Jurkat, Clone E6-1 (cell line): ENCODE data around the gene SLC6A5. TPM values are rescaled to one million over a fixed set of nuclear protein-coding genes. Genes with fewer than 3 reads are reported as not detected.
A peak's percentile ranks its signal among the peaks of the same experiment; 100 is the strongest.
"Not testable (repeated sequence)": the region's sequence is repeated elsewhere in the genome, so short reads cannot be mapped to it uniquely, and the experiment has no call there.

Source experiments
- DNase-seq: peaks from one replicate; pipeline ENCODE4 v3.0.0-alpha.2; 2011; ENCODE audit warnings: low read depth, low spot score
- H3K4me3 ChIP-seq: 2 replicates; pipeline ENCODE4 v1.5.1; 2011; ENCODE audit warnings: mild to moderate bottlenecking, low read length, control low read depth, moderate library complexity
- polyA plus RNA-seq: library from polyadenylated mRNA; unstranded; fragments of >200 nt; gene quantifications from one replicate; pipeline ENCODE4 v1.2.1, GENCODE V29; 2012; ENCODE audit warnings: missing spikeins; ENCODE audit not compliant: insufficient read length, insufficient read depth

SLC6A5 gene
- polyA plus RNA-seq: not detected

DNA sequence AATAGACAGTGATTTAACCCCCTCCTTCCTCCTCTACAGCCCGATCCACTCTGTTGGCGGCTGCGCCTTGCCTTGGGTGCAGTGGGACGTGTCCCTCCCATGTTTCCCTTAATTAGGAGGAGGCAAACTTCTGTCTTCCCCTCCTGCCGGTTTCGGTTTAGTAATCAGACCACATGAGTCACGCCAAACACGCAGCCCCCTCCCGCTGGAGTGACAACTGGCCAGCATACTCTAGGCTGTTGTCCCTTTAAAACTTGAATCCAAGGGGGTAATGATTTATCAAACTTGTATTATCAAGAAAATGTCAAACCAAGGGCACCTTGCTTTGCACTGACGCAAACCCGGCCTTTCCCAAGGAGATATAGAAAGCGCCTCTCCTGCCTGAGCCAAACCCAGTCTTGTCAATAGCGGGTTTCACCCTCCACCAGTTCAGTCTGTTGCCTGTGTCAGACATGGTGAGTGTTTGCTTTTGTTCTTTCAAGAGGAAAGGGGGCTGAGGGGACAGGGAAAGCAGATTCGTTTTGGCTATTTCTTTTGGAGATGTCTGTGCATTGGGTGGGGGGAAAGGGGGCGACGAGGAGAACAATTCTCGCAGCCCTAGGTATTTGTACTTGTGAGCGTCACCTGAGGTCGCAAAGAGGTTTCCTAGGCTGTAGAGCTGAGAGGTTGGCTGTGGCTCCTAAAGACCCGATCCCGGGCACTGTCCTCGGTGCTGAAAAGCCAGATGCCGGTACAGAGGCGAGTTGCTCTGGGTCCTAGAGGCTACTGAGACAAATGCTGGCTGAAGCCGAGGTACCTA is at the start of gene SLC6A5:
Gene SLC6A5, plus strand, starts transcription at position 388 of the 799 bp plus-strand sequence. Its CDS starts 65 bp downstream, at position 453.
- no peak within 1 kb of the TSS for H3K4me3 ChIP-seq
- DNase-seq: peak; percentile 19

DNA sequence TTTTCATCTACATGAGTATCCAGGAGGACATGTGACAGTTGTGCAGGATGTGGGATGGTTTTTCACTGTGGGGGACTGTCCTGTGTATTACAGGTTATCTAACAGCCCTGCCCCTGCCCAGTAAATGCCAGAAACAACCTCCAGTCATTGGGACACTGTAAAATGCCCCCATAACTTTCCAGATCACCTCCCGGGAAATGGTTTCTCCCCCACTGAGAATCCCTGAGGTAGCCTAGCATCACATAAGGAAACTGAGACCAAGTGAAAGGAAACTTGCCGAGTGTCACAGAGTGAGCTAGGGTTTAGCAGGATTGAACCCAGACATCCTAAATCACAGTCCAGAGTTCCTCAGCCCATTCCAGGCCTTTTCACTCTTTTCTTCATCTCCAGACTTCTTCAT is 48.3 kb upstream of the SLC6A5 start:
- DNase-seq: no peak
- no peak overlapping the region for H3K4me3 ChIP-seq

DNA sequence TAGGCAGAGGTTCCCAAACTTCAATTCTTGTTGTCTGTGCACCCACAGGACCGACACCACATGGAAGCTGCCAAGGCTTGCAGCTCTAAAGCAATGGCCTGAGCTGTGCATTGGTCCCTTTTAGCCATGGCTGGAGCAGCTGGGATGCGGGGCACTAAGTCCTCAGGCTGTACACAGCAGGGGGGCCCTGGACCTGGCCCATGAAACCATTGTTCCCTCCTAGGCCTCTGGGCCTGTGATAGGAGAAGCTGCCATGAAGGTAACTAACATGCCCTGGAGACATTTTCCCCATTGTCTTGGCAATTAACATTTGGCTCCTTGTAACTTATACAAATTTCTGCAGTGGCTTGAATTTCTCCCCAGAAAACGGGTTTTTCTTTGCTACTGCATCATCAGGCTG is 43.6 kb upstream of the SLC6A5 start:
- no peak overlapping the region for H3K4me3 ChIP-seq
- DNase-seq: no peak

DNA sequence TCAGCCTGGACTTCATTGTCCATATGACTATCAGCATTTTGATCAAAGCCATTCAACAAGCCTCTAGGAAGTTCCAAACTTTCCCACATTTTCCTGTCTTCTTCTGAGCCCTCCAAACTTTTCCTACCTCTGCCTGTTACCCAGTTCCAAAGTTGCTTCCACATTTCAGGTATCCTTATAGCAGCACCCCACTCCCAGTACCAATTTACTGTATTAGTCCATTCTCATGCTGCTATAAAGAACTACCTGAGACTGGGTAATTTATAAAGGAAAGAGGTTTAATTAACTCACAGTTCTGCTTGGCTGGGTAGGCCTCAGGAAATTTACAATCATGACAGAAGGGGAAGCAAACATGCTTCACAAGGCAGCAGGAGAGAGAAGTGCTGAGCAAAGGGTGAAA is 43.0 kb upstream of the SLC6A5 start:
- DNase-seq, H3K4me3 ChIP-seq: not testable (repeated sequence)

DNA sequence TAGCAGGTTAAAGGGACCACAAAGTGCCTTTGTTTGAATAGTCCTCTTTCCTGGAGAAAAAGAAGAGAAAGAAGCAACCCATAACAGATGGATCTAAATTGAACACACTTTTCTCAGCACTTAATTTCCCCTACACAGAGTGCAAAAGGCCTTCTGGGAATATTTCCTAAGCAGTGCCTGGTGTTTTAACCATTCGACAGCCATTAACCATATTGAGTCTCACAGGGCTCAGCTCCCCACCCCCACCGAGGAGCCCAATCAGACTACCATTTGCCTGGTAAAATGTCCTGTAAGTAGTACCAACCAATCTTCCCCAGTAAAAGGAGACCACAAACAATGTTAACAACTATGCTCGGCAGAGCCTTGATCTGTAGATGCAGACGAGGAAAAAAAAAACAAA is 40.7 kb upstream of the SLC6A5 start:
- no peak for DNase-seq
- H3K4me3 ChIP-seq: no peak overlapping the region

DNA sequence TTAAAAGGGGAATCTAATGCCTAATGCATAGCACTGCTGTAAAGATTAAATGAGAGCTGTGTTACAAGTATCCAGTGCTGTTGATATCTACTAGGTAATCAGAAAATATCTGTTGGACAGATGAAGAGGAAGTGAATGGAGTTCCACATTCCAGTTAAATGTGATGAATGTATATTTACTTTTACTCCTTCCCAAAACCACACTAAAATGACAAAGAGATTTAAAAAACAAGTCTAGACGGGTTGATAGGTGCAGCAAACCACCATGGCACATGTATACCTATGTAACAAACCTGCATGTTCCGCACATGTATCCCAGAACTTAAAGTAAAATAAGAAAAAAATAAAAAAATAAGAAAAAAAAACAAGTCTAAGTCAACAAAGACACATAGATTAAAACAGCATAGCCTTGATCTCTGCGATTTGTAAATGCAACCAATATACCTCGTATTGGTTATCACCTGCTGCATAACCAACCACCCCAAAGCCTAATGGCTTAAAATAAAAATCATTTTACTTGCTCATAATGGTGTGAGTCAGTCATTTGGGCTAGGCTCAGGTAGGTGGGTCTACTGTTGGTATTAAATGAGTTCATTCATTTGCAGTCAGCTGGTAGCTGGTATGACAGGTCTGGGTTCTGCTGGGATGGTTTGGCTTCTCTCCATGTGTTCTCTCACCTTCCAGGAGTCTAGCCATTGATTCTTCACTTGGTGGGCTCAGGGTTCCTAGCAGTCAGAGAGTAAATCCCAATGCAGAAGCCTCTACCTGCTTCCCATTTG is 39.7 kb upstream of the SLC6A5 start:
- H3K4me3 ChIP-seq: no peak overlapping the region
- no peak for DNase-seq

DNA sequence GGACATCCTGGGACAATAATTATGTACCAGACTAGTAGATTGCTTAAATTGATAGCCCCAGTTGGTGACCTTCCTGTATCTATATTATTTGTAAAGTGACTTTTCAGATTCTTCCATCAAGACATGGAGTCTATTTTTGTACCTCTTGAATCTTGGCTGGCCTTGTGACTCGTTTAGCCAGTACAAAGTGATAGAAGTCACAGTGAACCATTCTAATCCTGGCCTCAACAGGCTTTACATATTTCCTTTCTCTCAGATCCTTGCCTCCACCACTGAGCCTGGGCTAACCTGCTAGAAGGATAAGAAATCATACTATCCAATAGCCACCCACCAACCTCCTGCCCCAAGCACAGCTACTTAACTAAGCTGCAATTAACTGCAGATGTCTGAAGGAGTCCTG is 37.5 kb upstream of the SLC6A5 start:
- no peak for DNase-seq
- no peak overlapping the region for H3K4me3 ChIP-seq

DNA sequence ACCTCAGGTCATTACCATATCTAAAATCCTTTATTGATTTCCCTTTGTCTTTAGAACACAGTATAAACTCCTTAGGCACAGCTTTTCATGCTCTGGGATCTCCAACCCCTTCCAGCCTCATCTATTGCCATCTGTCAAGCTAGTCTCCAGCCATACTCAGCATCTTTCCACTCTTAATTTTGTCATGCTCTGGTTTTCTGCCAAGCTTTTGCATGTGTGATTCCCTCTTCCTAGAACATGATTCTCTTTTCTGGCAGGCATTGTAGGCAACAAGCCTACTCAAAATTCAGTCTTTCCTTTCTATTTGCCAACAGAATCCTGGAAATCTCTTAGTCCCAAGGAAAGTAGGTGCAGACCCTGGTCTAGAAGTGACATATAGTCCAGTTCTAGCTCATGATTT is 35.5 kb upstream of the SLC6A5 start:
- H3K4me3 ChIP-seq: no peak overlapping the region
- DNase-seq: no peak

DNA sequence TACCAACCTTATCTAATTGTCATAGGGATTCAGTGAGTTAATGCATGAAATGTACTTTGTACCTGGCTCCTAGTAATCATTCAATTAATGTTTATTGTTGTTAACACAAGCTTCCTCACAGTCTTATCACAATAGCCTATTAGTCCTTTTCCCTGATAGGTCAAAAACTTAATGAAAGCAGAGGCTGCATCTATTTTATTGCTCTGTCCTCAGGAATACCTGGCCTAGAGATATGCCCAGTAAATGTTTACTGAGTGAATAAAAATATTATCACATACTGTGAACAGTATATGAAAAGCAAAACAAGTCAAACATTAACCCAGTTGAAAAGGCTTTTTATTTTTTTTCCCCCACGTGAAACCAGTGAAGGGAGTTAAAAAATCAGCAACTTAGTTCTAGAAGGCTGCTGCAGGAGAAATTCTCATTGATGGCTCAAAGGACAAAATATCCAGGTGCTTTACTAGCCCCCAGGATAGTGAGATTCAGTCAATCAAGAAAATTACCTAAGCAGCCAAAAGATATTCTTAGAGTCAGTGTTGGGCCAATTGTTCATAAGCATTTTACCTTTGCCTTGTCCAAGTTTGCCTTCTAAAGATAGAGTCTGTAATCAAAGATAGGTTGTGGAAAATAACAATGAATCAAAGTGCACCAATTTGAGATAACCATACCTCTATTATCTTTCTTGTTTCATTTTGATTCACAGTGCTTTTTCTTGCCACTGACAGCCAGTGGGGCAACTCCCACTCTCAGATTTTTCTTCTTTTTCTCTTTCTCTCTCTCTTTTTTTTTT is 34.4 kb upstream of the SLC6A5 start:
- DNase-seq: no peak
- H3K4me3 ChIP-seq: no peak overlapping the region

DNA sequence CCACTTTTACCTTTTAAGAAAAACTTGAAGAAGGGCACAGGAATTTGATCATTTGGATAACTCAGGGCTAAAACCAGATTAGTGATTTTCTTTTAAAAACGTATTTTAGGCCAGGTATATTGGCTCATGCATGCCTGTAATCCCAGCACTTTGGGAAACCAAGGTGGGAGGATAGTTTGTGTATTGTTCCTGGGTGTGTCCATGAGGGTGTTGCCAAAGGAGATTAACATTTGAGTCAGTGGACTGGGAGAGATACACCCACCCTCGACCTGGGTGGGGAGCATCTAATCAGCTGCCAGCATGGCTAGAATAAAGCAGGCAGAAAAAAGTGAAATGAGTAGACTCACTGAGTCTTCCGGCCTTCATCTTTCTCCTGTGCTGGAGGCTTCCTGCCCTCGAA is 33.3 kb upstream of the SLC6A5 start:
- H3K4me3 ChIP-seq, DNase-seq: not testable (repeated sequence)

DNA sequence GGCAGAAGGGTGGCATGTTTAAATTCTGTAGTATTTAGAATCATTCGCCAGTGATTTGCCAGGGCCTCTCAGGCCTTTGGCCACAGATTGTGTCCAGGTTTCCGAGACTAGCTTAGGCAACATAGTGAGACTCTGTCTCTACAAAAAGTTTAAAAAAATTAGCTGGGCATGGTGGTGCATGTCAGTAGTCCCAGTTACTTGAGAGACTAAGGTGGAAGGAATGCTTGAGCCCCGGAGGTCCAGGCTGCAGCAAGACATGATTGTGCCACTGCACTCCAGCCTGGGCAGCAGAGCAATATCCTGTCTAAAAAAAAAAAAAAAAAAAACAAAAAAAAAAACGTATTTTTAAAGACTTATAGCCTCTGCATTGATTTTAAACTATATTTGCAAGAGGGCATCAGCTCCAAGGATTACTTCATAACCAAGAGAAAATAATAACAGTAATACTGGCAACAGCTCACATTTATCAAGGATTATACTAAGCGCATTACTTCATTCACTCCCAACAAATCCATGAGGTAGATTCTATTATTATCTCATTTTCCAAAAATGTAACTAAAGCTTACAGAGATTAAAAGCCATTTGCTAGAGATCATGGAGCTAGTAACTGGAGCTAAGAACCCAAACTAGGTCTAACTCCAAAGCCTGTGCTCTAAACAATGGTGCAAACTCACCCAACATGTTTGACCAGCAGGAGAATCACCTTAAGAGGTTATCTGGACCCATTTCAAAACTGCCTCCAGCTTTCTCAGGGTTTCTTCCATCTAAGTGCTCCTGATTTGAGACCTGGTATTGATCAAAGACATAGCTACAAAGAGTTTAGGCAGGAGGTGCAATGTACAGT is 32.6 kb upstream of the SLC6A5 start:
- no peak overlapping the region for H3K4me3 ChIP-seq

DNA sequence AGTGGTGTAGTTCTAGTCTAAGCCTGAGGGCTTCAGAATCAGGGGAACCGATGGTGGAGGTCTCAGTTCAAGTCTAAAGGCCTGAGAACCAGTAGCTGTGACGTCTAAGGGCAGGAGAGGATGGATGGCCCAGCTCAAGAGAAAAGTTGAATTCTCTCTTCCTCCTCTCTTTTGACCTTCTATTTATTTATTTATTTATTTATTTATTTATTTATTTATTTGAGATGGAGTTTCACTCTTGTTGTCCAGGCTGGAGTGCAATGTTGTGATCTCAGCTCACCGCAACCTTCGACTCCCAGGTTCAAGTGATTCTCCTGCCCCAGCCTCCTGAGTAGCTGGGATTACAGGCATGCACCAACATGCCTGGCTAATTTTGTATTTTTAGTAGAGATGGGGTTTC is 19.7 kb upstream of the SLC6A5 start:
- DNase-seq, H3K4me3 ChIP-seq: not testable (repeated sequence)

More for the DNA sequence above, 32.6 kb upstream of the SLC6A5 start:
- no peak for DNase-seq

DNA sequence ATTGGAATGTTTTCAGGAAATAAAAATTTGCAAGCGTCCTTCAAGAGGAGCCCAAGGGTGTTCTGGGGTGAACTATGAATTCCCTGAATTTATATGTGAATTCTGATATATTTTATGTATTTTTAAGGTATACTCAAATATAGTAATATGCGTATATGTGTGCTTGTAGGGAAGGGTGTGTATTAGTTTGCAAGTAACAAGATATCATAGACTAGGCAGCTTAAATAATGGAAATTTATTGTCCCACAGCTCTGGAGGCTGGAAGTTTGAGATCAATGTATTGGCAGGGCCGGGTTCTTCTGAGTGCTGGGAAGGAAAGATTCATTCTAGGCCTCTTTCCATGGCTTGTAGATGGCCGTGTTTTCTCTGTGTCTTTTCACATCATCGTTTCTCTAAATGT is 16.2 kb upstream of the SLC6A5 start:
- no peak for DNase-seq
- no peak overlapping the region for H3K4me3 ChIP-seq

DNA sequence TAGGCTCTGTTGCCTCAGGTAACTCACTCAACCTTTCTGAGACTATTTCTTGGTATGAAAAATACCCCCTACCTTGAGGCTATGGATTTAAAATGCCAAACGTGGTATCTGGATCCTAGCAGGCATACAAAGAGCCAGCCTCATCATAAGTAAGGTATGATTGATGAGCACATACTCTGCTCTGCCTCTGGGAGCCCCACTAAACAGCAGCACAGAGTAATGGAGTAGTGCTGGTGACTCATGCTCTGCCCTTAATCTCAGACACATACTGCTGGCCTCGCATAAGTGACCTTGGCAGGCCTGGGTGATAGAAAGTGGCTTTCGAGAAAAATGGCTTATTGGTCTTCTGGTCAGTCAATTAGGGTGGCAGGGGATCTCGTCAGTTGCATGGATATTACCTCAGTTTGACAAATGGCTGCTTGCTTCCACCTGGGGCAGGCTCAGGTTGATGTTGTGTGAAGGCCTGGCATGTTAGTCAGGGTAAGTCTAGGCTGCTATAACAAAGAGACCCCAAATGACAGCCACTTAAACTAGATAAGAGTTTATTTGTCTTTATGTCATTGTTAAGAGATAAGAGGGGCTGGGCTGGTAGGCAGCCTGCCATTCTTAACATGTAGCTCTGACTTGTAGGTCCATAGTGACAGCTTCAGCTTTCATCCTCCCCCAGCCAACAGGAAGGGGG is 15.2 kb upstream of the SLC6A5 start:
- DNase-seq: no peak
- no peak overlapping the region for H3K4me3 ChIP-seq

DNA sequence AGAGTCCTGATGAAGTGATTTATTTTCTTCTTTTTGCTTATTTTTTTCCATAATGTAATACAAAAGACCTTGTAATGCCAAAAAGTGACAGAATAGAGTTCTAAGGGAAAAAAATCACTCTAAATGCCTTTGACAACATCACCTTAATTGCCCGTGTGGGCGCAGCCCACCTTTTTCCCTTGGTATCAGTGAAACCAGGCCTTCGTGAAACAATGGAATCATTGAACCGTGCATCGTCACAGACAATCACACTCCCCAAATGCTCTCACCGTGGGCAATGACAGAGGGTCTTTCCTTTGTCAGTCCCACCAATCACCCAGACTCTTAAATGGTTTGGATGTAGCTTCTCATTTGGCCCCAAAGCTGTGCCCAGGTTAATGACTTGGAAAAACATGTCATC is 9.6 kb upstream of the SLC6A5 start:
- no peak overlapping the region for H3K4me3 ChIP-seq
- DNase-seq: no peak

DNA sequence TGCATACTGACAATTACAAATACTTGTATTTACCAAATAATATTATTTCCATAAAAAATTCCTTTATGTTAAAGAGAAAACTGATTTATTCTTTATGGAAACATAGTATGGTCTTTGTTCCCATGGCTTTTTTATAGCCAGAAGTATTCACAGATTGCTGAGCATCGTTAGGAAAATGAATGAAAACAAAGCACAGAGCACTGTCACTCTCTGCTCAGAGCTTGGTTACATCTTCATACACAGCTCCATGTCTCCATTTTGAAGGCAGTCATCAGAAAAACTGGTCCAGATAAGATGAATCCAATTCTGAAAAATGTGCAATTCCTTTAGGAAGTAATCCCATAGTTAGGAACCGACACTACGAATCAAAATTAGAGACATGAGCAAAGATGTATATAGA is 9.0 kb upstream of the SLC6A5 start:
- H3K4me3 ChIP-seq: no peak overlapping the region
- DNase-seq: no peak

DNA sequence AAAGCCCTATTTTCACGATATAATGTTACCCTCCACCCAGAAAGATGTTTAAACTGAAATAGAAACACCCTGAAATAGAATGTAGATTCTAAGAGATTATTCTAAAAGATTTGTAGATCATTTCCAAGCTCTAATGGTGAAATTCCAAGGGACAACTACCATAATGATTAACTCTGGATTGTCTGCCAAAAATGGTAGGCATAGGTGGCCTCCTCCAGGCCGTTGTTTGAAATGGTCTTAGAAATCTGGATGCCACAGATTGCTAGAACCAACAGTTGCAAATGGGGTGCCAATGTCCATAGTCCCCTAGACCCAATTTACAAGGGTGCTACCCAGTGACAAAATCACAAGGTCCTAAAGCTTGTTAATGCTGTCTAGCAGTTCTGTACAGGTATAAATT is 6.7 kb upstream of the SLC6A5 start:
- H3K4me3 ChIP-seq: no peak overlapping the region
- DNase-seq: no peak

DNA sequence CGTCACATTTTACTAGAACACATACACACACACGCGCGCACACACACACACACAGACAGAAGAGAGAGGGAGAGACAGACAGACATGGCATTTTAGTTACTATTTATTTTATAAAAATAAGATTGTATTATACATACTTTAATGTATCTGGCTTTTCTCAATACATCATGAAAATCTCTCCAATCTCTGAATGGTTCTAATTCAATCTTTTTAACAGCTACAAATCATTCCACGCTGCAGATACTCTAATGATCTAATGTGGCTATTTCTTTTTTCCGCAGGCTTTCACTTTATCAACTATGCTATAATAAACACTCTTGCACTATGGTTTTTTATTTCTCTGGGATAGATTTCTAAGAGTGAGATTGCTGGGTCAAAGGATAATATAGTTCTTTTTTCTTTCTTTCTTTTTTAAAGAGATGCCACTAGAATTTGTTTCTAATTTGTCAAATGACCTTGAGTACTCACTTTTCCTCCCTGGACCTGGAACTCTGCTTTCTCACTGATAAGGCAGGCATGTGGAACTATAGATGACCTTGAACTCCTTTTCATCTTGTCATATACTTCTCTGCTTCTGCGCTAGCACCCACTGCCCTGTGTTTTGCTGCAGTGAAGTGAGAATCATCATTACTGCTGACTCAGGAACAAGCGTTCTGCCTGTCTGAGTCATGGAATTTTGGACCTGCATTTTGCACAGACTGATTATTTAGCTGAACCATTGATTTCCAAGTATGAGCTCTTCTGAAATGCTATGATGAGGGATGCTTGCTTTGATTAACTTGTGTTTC is 4.9 kb upstream of the SLC6A5 start:
- H3K4me3 ChIP-seq: no peak overlapping the region
- no peak for DNase-seq
